Caco-2 (cell line): Measurements from ENCODE around the gene PLCB4. TPM values are rescaled to one million over a fixed set of nuclear protein-coding genes. Genes with fewer than 3 reads are reported as not detected.

Experiments
- BruUV-seq: library from RNA; stranded (reverse); fragments of 400-500 nt; replicated peaks from 2 replicates; lab custom pipeline; 2021; lab: Mats Ljungman, UMichigan
- CTCF ChIA-PET: fragments of 300-600 bp; sonication (Branson Sonifier 250); formaldehyde crosslinking; loops from one replicate; lab custom pipeline; 2022; ENCODE audit warnings: antibody characterized with exemption; lab: Charles Lee
- POLR2A ChIA-PET: fragments of 300-600 bp; sonication (Branson Sonifier 250); formaldehyde crosslinking; loops from one replicate; lab custom pipeline; 2022; ENCODE audit warnings: antibody characterized with exemption; lab: Charles Lee
- DNase-seq, 2 experiments: peaks; one replicate each; pipeline versions ENCODE4 v3.0.0 to v3.0.0-alpha.2; 2020 to 2022
- H3K27me3 ChIP-seq: replicated peaks from 2 replicates; pipeline ENCODE4 v1.6.0; 2011; ENCODE audit warnings: low read length; ENCODE audit not compliant: control insufficient read depth, insufficient read depth
- H3K36me3 ChIP-seq: 2 replicates; pipeline ENCODE4 v1.5.1; 2011; ENCODE audit warnings: low read length; ENCODE audit not compliant: control insufficient read depth, insufficient read depth
- H3K4me1 ChIP-seq: fragments of 250-450 bp; sonication (Bioruptor Pico); 2 replicates; pipeline ENCODE4 v1.5.1; 2020; ENCODE audit warnings: mild to moderate bottlenecking
- H3K4me3 ChIP-seq: 2 replicates; pipeline ENCODE4 v1.5.1; 2011; ENCODE audit warnings: low read depth, mild to moderate bottlenecking, control low read depth, low read length
- H3K9me3 ChIP-seq: fragments of 250-450 bp; sonication (Bioruptor Pico); 2 replicates; pipeline ENCODE4 v1.5.1; 2020; ENCODE audit warnings: mild to moderate bottlenecking, moderate library complexity
- H3K27ac Mint-ChIP-seq: one replicate; pipeline ENCODE4 v1.8.0; 2022; ENCODE audit warnings: mixed read lengths; ENCODE audit not compliant: unreplicated experiment
- H3K27me3 Mint-ChIP-seq: one replicate; pipeline ENCODE4 v1.8.0; 2022; ENCODE audit warnings: mixed read lengths; ENCODE audit not compliant: insufficient read depth, unreplicated experiment
- H3K36me3 Mint-ChIP-seq: one replicate; pipeline ENCODE4 v1.8.0; 2022; ENCODE audit warnings: mild to moderate bottlenecking, mixed read lengths; ENCODE audit not compliant: insufficient read depth, unreplicated experiment
- H3K4me1 Mint-ChIP-seq: one replicate; pipeline ENCODE4 v1.8.0; 2022; ENCODE audit warnings: low read depth, mixed read lengths; ENCODE audit not compliant: unreplicated experiment
- H3K4me3 Mint-ChIP-seq: one replicate; pipeline ENCODE4 v1.8.0; 2022; ENCODE audit warnings: mild to moderate bottlenecking, moderate library complexity, mixed read lengths; ENCODE audit not compliant: unreplicated experiment
- H3K9me3 Mint-ChIP-seq: one replicate; pipeline ENCODE4 v1.8.0; 2022; ENCODE audit warnings: mixed read lengths; ENCODE audit not compliant: unreplicated experiment
- intact Hi-C: fragments of 100-400 bp; cut with micrococcal nuclease; formaldehyde crosslinking; loops from one replicate; pipeline ENCODE4 v1.10.0; 2022; ENCODE audit not compliant: unreplicated experiment
- total RNA-seq: library from RNA; stranded (reverse); gene quantifications from 2 replicates; pipeline ENCODE4 v1.2.3, GENCODE V29; 2022
- TF ChIP-seq, protein P1 (sequence below), 2 experiments: fragments of 200-600 bp in 1 of 2; IDR thresholded peaks; 1 replicate in 1 of 2; 2 replicates in 1 of 2; pipeline versions ENCODE4 v1.5.1 to v1.8.0; 2011 to 2022; ENCODE audit warnings: antibody characterized with exemption in 1 of 2, control low read depth in 1 of 2, inconsistent platforms in 1 of 2, low read depth in 1 of 2, low read length in 1 of 2, mild to moderate bottlenecking in 1 of 2, moderate library complexity in 1 of 2; ENCODE audit not compliant: insufficient read depth in 1 of 2, severe bottlenecking in 1 of 2, unreplicated experiment in 1 of 2

PLCB4 gene
- total RNA-seq, 1 experiment from 2014 or later = 3.0 TPM

DNA sequence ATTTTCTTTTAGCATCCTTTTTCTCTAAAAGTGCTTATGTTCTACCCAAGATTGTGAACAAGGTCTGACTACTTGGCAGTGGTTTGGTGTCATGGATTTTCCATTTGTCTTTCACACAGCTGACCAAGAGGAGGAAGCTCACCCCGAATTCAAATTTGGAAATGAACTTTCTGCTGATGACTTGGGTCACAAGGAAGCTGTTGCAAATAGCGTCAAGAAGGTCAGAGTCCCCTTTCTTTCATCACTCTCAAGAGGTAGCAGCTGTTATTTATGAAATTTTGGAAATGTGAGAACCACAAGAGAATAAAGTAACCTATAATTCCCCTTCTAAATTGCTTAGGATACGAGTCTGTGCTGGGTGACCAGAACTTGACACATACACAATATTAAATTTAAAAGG, 332.5 kb downstream of the PLCB4 start:
- no peaks in the 10 kb centered on the region for H3K4me1 ChIP-seq
- CTCF ChIA-PET = no interaction called here
- DNase-seq = no peak
- POLR2A ChIA-PET = no interaction called here
- no peak overlapping the region for H3K4me3 ChIP-seq
- no peaks in the 10 kb centered on the region for H3K36me3 Mint-ChIP-seq
- no TSS peak for BruUV-seq
- H3K27me3 ChIP-seq = no peaks in the 10 kb centered on the region
- no peaks in the 10 kb centered on the region for H3K9me3 Mint-ChIP-seq
- no peaks in the 10 kb centered on the region for H3K4me1 Mint-ChIP-seq
- H3K9me3 ChIP-seq = no peaks in the 10 kb centered on the region
- H3K4me3 Mint-ChIP-seq = no peak overlapping the region
- intact Hi-C loops = loop anchor here (10.0 kb wide), 1 partner anchor 513 kb away; no protein-coding TSS in a partner anchor
- TF ChIP-seq, protein P1, sequence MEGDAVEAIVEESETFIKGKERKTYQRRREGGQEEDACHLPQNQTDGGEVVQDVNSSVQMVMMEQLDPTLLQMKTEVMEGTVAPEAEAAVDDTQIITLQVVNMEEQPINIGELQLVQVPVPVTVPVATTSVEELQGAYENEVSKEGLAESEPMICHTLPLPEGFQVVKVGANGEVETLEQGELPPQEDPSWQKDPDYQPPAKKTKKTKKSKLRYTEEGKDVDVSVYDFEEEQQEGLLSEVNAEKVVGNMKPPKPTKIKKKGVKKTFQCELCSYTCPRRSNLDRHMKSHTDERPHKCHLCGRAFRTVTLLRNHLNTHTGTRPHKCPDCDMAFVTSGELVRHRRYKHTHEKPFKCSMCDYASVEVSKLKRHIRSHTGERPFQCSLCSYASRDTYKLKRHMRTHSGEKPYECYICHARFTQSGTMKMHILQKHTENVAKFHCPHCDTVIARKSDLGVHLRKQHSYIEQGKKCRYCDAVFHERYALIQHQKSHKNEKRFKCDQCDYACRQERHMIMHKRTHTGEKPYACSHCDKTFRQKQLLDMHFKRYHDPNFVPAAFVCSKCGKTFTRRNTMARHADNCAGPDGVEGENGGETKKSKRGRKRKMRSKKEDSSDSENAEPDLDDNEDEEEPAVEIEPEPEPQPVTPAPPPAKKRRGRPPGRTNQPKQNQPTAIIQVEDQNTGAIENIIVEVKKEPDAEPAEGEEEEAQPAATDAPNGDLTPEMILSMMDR (IDR thresholded peaks at IDR 0.05; ENCODE audit: insufficient read depth in 1 of 2, low read depth in 1 of 2, low read length in 1 of 2, severe bottlenecking in 1 of 2, unreplicated experiment in 1 of 2) = no peak
- H3K36me3 ChIP-seq = no peaks in the 10 kb centered on the region
- no peaks in the 10 kb centered on the region for H3K27me3 Mint-ChIP-seq
- no peak overlapping the region for H3K27ac Mint-ChIP-seq

- Histone ChIP-seq H3K9me3 (no peaks in the 10 kb centered on the region), H3K4me3 (no peak overlapping the region), H3K27me3 (no peaks in the 10 kb centered on the region), H3K4me1 (no peaks in the 10 kb centered on the region), H3K36me3 (no peaks in the 10 kb centered on the region)
- TF ChIP-seq, protein P1 (IDR thresholded peaks at IDR 0.05; ENCODE audit: insufficient read depth in 1 of 2, low read depth in 1 of 2, low read length in 1 of 2, severe bottlenecking in 1 of 2, unreplicated experiment in 1 of 2) = no peak
- Mint-ChIP-seq H3K27me3 (no peaks in the 10 kb centered on the region), H3K36me3 (no peaks in the 10 kb centered on the region), H3K27ac (no peak overlapping the region), H3K4me3 (no peak overlapping the region), H3K9me3 (no peaks in the 10 kb centered on the region), H3K4me1 (no peaks in the 10 kb centered on the region)
- CTCF ChIA-PET = no interaction called here
- intact Hi-C loops = loop anchor here (10.0 kb wide), 1 partner anchor 513 kb away; no protein-coding TSS in a partner anchor
- BruUV-seq = no TSS peak
- DNase-seq = no peak
- POLR2A ChIA-PET = no interaction called here
Observed at GRCh38 chr20:9402141-9402540, 333.3 kb downstream of the PLCB4 start.

DNA sequence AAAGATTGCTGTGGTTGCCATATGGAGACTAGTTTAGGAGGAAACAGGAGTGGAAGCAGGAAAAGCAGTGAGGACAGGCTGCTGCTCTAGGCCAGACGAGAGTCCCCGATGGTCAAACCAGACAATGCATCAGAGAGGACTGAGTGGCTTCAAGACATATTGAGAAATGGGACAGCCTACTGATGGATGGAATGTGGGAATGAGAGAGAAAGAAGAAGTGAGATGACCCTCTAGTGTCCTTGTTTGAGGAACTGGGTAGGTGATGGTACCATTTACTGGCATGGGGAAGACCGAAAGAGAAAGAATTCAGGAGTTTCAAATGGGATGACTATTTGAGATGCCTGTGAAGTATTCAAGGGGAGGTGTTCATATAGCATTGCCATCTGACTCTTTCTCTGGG, 333.7 kb downstream of the PLCB4 start:
- H3K27ac Mint-ChIP-seq = no peak overlapping the region
- no peaks in the 10 kb centered on the region for H3K27me3 Mint-ChIP-seq
- no peak overlapping the region for H3K4me3 Mint-ChIP-seq
- H3K36me3 ChIP-seq = no peaks in the 10 kb centered on the region
- no peaks in the 10 kb centered on the region for H3K9me3 Mint-ChIP-seq
- no peaks in the 10 kb centered on the region for H3K4me1 Mint-ChIP-seq
- H3K4me3 ChIP-seq = no peak overlapping the region
- no peaks in the 10 kb centered on the region for H3K9me3 ChIP-seq
- ChIA-PET POLR2A (no interaction called here), CTCF (no interaction called here)
- no peak for DNase-seq
- H3K27me3 ChIP-seq = no peaks in the 10 kb centered on the region
- H3K4me1 ChIP-seq = no peaks in the 10 kb centered on the region
- TF ChIP-seq, protein P1 (IDR thresholded peaks at IDR 0.05; ENCODE audit: insufficient read depth in 1 of 2, low read depth in 1 of 2, low read length in 1 of 2, severe bottlenecking in 1 of 2, unreplicated experiment in 1 of 2) = no peak
- H3K36me3 Mint-ChIP-seq = no peaks in the 10 kb centered on the region
- BruUV-seq = no TSS peak
- intact Hi-C loops = loop anchor here (10.0 kb wide), 1 partner anchor 512 kb away; no protein-coding TSS in a partner anchor
